Tibial artery (tissue), 4 donors: ENCODE results near the gene ANKRD10.

Experiments used
- DNase-seq, 2 donors: peaks; one replicate each; pipeline ENCODE4 v3.0.0-alpha.2; 2019
- H3K27ac ChIP-seq, 2 donors: fragments of 200-600 bp; sonication (generic) in 1 of 2; 1 replicate in 1 of 2; 2 replicates in 1 of 2; pipeline ENCODE4 v1.5.1; 2018 to 2019; ENCODE audit warnings: mild to moderate bottlenecking in 1 of 2
- H3K27me3 ChIP-seq, 2 donors: fragments of 200-600 bp; sonication (generic) in 1 of 2; one replicate each; pipeline versions ENCODE4 v1.5.1 to v1.6.0; 2016 to 2019
- H3K36me3 ChIP-seq, 3 donors: fragments of 200-600 bp; sonication (generic) in 2 of 3; one replicate each; pipeline ENCODE4 v1.5.1; 2016 to 2019; ENCODE audit warnings: mild to moderate bottlenecking in 2 of 3
- H3K4me1 ChIP-seq, 4 donors: fragments of 200-600 bp; sonication (generic) in 2 of 4; 1 replicate in 3 of 4; 2 replicates in 1 of 4; pipeline ENCODE4 v1.5.1; 2016 to 2019
- H3K4me3 ChIP-seq, 2 donors: fragments of 200-600 bp; sonication (generic) in 1 of 2; 1 replicate in 1 of 2; 2 replicates in 1 of 2; pipeline ENCODE4 v1.5.1; 2018 to 2019; ENCODE audit warnings: mild to moderate bottlenecking in 2 of 2
- H3K9me3 ChIP-seq, 3 donors: fragments of 200-600 bp; sonication (generic) in 1 of 3; one replicate each; pipeline ENCODE4 v1.5.1; 2016 to 2019
- intact Hi-C: fragments of 100-400 bp; cut with DNase I; formaldehyde crosslinking; loops from one replicate; pipeline ENCODE4 v1.15.0; 2023; ENCODE audit warnings: low total_unique reads
- TF ChIP-seq, protein P1 (sequence below), 2 experiments: fragments of 200-600 bp in 1 of 2; fragments of 450-650 bp in 1 of 2; IDR thresholded peaks; one replicate each; pipeline ENCODE4 v1.5.1; 2017 to 2019; ENCODE audit warnings: antibody characterized with exemption in 2 of 2, mild to moderate bottlenecking in 1 of 2, moderate library complexity in 1 of 2

The ANKRD10 gene

DNA sequence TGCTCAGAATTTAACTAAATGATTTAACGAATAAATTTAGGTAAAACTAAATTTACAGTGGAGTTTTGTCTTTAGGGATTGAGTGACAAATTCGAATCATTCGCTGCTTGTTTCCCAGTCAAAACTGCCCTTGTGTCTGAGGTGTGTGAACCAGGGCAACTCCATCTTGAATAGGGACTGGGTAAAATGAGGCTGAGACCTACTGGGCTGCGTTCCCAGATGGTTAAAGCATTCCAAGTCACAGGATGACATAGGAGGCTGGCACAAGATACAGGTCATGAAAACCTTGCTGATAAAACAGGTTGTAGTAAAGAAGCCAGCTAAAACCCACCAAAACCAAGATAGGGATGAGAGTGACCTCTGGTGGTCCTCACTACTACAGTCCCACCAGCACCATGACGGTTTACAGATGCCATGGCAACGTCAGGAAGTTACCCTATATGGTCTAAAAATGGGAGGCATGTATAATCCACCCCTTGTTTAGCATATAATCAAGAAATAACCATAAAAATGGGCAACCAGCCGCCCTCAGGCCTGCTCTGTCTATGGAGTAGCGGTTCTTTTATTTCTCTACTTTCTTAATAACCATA, 10.2 kb upstream of the ANKRD10 start:
- TF ChIP-seq, protein P1, sequence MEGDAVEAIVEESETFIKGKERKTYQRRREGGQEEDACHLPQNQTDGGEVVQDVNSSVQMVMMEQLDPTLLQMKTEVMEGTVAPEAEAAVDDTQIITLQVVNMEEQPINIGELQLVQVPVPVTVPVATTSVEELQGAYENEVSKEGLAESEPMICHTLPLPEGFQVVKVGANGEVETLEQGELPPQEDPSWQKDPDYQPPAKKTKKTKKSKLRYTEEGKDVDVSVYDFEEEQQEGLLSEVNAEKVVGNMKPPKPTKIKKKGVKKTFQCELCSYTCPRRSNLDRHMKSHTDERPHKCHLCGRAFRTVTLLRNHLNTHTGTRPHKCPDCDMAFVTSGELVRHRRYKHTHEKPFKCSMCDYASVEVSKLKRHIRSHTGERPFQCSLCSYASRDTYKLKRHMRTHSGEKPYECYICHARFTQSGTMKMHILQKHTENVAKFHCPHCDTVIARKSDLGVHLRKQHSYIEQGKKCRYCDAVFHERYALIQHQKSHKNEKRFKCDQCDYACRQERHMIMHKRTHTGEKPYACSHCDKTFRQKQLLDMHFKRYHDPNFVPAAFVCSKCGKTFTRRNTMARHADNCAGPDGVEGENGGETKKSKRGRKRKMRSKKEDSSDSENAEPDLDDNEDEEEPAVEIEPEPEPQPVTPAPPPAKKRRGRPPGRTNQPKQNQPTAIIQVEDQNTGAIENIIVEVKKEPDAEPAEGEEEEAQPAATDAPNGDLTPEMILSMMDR (IDR thresholded peaks at IDR 0.05), result no peak
- Histone ChIP-seq H3K27me3 (peaks cover 0 to 10% of the 10 kb centered on the region in 2 donors), H3K4me3 (no peak overlapping the region), H3K4me1 (peaks cover 0 to 4% (median 2%) of the 10 kb centered on the region in 4 donors), H3K9me3 (peaks cover 0 to under 1% (median under 1%) of the 10 kb centered on the region in 3 donors), H3K36me3 (no peaks in the 10 kb centered on the region), H3K27ac (no peak overlapping the region)
- DNase-seq, result no peak
- intact Hi-C loops, result no loop called here

DNA sequence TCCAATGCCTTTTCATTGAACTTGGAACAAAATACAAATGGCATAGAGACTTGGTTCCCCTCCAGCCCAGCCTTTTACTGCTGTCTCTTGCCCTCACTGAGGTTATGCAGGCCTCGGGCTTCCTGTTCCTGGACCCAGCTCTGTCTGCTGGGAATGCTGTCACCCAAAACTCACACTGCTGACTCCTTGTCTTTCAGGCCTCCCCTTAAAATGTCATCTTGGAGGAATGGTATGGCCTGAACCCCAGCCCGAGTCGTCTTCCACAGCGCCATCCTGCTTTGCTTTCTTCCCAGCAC, 9.7 kb upstream of the ANKRD10 start:
- TF ChIP-seq, protein P1 (IDR thresholded peaks at IDR 0.05), result no peak
- intact Hi-C loops, result no loop called here
- DNase-seq, result no peak
- Histone ChIP-seq H3K36me3 (no peaks in the 10 kb centered on the region), H3K27me3 (peaks cover 0 to 10% of the 10 kb centered on the region in 2 donors), H3K27ac (no peak overlapping the region), H3K4me1 (peaks cover 0 to 4% (median 2%) of the 10 kb centered on the region in 4 donors), H3K4me3 (no peak overlapping the region), H3K9me3 (no peaks in the 10 kb centered on the region)

DNA sequence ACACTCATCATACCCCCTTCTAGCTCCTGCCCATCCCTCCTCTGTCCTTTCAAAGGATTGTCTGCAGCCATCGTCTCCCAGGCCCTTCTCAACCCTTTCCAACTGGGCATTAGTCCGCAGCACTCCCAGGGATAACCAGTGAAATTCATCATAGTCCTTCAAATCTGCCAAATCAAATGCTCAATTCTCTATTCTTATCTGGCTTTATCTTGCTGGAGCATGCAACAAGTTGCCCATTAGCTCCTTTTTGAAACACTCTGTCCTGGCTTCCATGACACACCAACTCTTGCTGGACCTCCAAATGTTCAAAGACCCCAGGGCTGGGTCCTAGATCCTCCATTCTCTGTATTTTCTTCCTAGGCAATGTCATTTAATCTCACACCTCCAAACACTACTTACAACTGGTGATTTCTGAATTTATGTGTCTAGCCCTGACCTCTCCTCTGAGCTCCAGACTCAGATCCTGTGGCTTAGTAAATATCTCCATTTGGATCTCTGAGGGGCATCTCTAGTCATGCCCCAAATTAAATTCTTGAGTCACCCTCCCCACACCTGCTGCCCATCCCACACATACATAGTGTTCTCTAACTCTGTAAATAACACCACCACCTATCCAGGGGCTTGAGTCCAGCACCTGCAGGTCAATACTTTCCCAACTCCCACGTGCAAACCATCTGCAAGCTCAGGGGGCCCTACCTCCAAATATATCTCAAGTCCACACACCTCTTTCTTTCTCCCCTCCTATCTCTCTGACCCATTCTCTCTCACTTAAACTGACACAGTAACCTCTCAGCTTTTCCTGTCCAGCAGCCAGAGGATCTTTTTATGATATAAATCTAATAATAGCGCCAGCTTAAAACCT, 9.1 kb upstream of the ANKRD10 start:
- intact Hi-C loops, result no loop called here
- Histone ChIP-seq H3K9me3 (no peaks in the 10 kb centered on the region), H3K4me1 (peaks cover 0 to 4% (median 2%) of the 10 kb centered on the region in 4 donors), H3K27me3 (peaks cover 0 to 6% of the 10 kb centered on the region in 2 donors), H3K36me3 (no peaks in the 10 kb centered on the region), H3K4me3 (no peak overlapping the region), H3K27ac (no peak overlapping the region)
- DNase-seq, result no peak
- TF ChIP-seq, protein P1 (IDR thresholded peaks at IDR 0.05), result no peak

- TF ChIP-seq, protein P1 (IDR thresholded peaks at IDR 0.05), result no peak
- Histone ChIP-seq H3K27me3 (peaks cover 0 to 6% of the 10 kb centered on the region in 2 donors), H3K9me3 (no peaks in the 10 kb centered on the region), H3K36me3 (no peaks in the 10 kb centered on the region), H3K4me1 (peaks cover 0 to 4% (median 2%) of the 10 kb centered on the region in 4 donors), H3K4me3 (no peak overlapping the region), H3K27ac (no peak overlapping the region)
- intact Hi-C loops, result no loop called here
- no peak for DNase-seq
These were observed 8.2 kb upstream of the ANKRD10 start for GRCh38 chr13:110923086-110923485.

DNA sequence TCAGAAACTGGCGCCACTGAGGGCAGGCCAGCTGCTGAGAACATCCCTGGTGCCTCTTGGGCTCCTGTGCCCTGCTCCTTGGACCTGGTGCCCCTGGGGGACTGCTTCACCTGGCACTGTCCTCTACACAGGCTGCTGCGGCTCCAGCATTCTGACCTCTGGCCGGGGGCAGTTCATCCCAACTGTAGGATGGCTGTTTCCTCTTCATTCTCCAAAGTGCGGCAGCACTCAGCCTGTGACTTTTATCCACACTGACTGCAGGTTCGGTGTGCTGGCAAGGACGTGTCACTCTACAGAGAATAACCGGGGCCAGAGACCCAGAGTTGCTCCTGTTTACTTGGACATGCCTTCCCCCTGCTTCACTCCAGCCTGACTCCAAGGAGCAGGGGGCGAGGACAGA, 7.6 kb upstream of the ANKRD10 start:
- Histone ChIP-seq H3K4me1 (peaks cover 0 to 4% (median 2%) of the 10 kb centered on the region in 4 donors), H3K27me3 (peaks cover 0 to 6% of the 10 kb centered on the region in 2 donors), H3K36me3 (no peaks in the 10 kb centered on the region), H3K9me3 (no peaks in the 10 kb centered on the region), H3K27ac (no peak overlapping the region), H3K4me3 (no peak overlapping the region)
- intact Hi-C loops, result no loop called here
- TF ChIP-seq, protein P1 (IDR thresholded peaks at IDR 0.05), result no peak
- DNase-seq, result no peak
